Measurements from ENCODE around the gene USP9X.

DNA sequence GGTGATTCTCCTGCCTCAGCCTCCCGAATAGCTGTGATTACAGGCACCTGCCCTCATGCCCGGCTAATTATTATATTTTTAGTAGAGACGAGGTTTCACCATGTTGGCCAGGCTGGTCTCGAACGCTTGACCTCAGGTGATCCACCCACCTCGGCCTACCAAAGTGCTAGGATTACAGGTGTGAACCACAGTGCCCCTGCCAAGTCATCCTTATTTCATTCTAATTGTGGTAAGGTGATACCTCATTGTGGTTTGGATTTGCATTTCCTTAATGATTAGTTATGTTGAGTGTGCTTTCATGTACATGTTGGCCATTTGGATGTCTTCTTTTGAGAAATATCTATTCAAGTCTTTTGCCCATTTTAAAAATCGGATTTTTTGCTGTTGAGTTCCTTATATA, 93.0 kb downstream of the USP9X start:
- TF ChIP-seq, protein P1, sequence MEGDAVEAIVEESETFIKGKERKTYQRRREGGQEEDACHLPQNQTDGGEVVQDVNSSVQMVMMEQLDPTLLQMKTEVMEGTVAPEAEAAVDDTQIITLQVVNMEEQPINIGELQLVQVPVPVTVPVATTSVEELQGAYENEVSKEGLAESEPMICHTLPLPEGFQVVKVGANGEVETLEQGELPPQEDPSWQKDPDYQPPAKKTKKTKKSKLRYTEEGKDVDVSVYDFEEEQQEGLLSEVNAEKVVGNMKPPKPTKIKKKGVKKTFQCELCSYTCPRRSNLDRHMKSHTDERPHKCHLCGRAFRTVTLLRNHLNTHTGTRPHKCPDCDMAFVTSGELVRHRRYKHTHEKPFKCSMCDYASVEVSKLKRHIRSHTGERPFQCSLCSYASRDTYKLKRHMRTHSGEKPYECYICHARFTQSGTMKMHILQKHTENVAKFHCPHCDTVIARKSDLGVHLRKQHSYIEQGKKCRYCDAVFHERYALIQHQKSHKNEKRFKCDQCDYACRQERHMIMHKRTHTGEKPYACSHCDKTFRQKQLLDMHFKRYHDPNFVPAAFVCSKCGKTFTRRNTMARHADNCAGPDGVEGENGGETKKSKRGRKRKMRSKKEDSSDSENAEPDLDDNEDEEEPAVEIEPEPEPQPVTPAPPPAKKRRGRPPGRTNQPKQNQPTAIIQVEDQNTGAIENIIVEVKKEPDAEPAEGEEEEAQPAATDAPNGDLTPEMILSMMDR (IDR thresholded peaks at IDR 0.05): no peak
- TF ChIP-seq POLR2A (IDR thresholded peaks at IDR 0.05): no peak
- TF ChIP-seq POLR2AphosphoS5 (IDR thresholded peaks at IDR 0.05): no peak

All from breast epithelium (tissue), 3 donors.